Hepatocyte (in vitro differentiated cells): ENCODE data around the gene ABCA5. TPM values are rescaled to one million over a fixed set of nuclear protein-coding genes. Genes with fewer than 3 reads are reported as not detected.
A peak's percentile ranks its signal among the peaks of the same experiment; 100 is the strongest.

ENCODE experiments used
- DNase-seq: peaks from one replicate; pipeline ENCODE4 v3.0.0-alpha.2; 2016; ENCODE audit warnings: low spot score
- H2AFZ ChIP-seq: fragments of 200-600 bp; sonication (generic); 2 replicates; pipeline ENCODE4 v1.6.0; 2016; ENCODE audit warnings: antibody characterized with exemption, mild to moderate bottlenecking
- H3K27ac ChIP-seq: fragments of 200-600 bp; sonication (generic); 2 replicates; pipeline ENCODE4 v1.5.1; 2016; ENCODE audit warnings: mild to moderate bottlenecking
- H3K27me3 ChIP-seq: fragments of 200-600 bp; sonication (generic); 2 replicates; pipeline ENCODE4 v1.6.1; 2016
- H3K36me3 ChIP-seq: fragments of 200-600 bp; sonication (generic); replicated peaks from 2 replicates; pipeline ENCODE4 v1.5.1; 2016; ENCODE audit warnings: low read depth; ENCODE audit not compliant: insufficient read depth
- H3K4me1 ChIP-seq: fragments of 200-600 bp; sonication (generic); 2 replicates; pipeline ENCODE4 v1.5.1; 2016; ENCODE audit warnings: mild to moderate bottlenecking, moderate library complexity; ENCODE audit not compliant: insufficient read depth
- H3K4me2 ChIP-seq: fragments of 200-600 bp; sonication (generic); 2 replicates; pipeline ENCODE4 v1.6.0; 2016
- H3K4me3 ChIP-seq: fragments of 200-600 bp; sonication (generic); 2 replicates; pipeline ENCODE4 v1.5.1; 2016; ENCODE audit warnings: mild to moderate bottlenecking
- H3K79me2 ChIP-seq: fragments of 200-600 bp; sonication (generic); 2 replicates; pipeline ENCODE4 v1.6.0; 2017; ENCODE audit warnings: mild to moderate bottlenecking
- H3K9me2 ChIP-seq: fragments of 200-600 bp; sonication (generic); replicated peaks from 2 replicates; pipeline ENCODE4 v1.6.0; 2017; ENCODE audit warnings: mild to moderate bottlenecking; ENCODE audit not compliant: insufficient read depth
- H3K9me3 ChIP-seq: fragments of 200-600 bp; sonication (generic); 2 replicates; pipeline ENCODE4 v1.5.1; 2016; ENCODE audit warnings: low read depth, mild to moderate bottlenecking
- H4K20me1 ChIP-seq: fragments of 200-600 bp; sonication (generic); 2 replicates; pipeline ENCODE4 v1.6.0; 2016; ENCODE audit warnings: mild to moderate bottlenecking; ENCODE audit not compliant: insufficient read depth, poor library complexity, severe bottlenecking
- EZH2 ChIP-seq: fragments of 200-600 bp; sonication (generic); IDR thresholded peaks from 2 replicates; pipeline ENCODE4 v1.6.1; 2016; ENCODE audit warnings: antibody characterized with exemption, mild to moderate bottlenecking, borderline replicate concordance
- EZH2phosphoT487 ChIP-seq: fragments of 200-600 bp; sonication (generic); IDR thresholded peaks from one replicate; pipeline ENCODE4 v1.6.1; 2018; ENCODE audit warnings: antibody characterized with exemption, mild to moderate bottlenecking, low read depth, moderate library complexity; ENCODE audit not compliant: unreplicated experiment, severe bottlenecking
- WGBS: methylation state at CpG from one replicate; pipeline ENCODE4 v1.1.6; 2016; ENCODE audit warnings: low lambda C conversion rate; ENCODE audit errors: missing lambda C conversion rate; 5-methylcytosine and 5-hydroxymethylcytosine counted together
- polyA plus RNA-seq: library from polyadenylated mRNA; unstranded; fragments of >200 nt; fragmentation: Nextera tagmentation; extraction: Ambion mirVana; gene quantifications from 2 replicates; pipeline ENCODE4 v1.2.1, GENCODE V29; 2016
- total RNA-seq: library from RNA; depleted of rRNA; stranded (reverse); fragments of >200 nt; gene quantifications from 2 replicates; pipeline ENCODE4 v1.2.3, GENCODE V29; 2014
- TF ChIP-seq, protein P1 (sequence below): fragments of 200-600 bp; sonication (generic); IDR thresholded peaks from 2 replicates; pipeline ENCODE4 v1.5.1; 2016; ENCODE audit warnings: antibody characterized with exemption, mild to moderate bottlenecking; ENCODE audit not compliant: poor library complexity

ABCA5 gene
- total and polyA plus RNA-seq, 2 experiments from 2014 or later: 22.4 to 59.8 TPM

DNA sequence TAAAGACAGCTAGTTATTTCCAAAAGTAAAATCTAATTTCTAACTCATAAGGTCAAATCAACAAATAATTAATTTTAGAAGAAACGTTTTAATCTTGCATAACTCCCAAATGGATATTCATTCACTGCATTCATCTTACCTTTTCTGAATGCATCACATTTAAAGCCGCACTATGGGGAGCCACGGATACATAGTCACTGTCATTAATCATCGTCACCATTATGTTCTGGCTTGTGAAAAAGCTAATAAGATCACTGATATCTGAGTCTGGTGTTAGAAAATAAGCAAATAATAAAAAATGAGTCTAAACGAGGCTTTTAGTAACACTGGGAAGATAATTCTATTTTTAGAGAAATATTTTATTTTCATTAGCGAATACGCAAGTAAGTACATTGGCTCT is 55.9 kb downstream of the ABCA5 start:
- Histone ChIP-seq H3K27ac (no peak overlapping the region), H3K4me1 (peaks cover 3% of the 10 kb centered on the region), H4K20me1 (no peaks in the 10 kb centered on the region), H3K36me3 (no peaks in the 10 kb centered on the region), H3K4me2 (no peak overlapping the region), H3K4me3 (no peak overlapping the region), H3K9me2 (no peaks in the 10 kb centered on the region), H3K79me2 (no peaks in the 10 kb centered on the region), H2AFZ (no peak overlapping the region), H3K27me3 (no peaks in the 10 kb centered on the region), H3K9me3 (no peaks in the 10 kb centered on the region)
- 83% methylated on average over 7 of the region's 7 CpGs for WGBS
- no peak for TF ChIP-seq EZH2phosphoT487
- no peak for TF ChIP-seq EZH2
- TF ChIP-seq, protein P1, sequence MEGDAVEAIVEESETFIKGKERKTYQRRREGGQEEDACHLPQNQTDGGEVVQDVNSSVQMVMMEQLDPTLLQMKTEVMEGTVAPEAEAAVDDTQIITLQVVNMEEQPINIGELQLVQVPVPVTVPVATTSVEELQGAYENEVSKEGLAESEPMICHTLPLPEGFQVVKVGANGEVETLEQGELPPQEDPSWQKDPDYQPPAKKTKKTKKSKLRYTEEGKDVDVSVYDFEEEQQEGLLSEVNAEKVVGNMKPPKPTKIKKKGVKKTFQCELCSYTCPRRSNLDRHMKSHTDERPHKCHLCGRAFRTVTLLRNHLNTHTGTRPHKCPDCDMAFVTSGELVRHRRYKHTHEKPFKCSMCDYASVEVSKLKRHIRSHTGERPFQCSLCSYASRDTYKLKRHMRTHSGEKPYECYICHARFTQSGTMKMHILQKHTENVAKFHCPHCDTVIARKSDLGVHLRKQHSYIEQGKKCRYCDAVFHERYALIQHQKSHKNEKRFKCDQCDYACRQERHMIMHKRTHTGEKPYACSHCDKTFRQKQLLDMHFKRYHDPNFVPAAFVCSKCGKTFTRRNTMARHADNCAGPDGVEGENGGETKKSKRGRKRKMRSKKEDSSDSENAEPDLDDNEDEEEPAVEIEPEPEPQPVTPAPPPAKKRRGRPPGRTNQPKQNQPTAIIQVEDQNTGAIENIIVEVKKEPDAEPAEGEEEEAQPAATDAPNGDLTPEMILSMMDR: no peak
- no peak for DNase-seq

DNA sequence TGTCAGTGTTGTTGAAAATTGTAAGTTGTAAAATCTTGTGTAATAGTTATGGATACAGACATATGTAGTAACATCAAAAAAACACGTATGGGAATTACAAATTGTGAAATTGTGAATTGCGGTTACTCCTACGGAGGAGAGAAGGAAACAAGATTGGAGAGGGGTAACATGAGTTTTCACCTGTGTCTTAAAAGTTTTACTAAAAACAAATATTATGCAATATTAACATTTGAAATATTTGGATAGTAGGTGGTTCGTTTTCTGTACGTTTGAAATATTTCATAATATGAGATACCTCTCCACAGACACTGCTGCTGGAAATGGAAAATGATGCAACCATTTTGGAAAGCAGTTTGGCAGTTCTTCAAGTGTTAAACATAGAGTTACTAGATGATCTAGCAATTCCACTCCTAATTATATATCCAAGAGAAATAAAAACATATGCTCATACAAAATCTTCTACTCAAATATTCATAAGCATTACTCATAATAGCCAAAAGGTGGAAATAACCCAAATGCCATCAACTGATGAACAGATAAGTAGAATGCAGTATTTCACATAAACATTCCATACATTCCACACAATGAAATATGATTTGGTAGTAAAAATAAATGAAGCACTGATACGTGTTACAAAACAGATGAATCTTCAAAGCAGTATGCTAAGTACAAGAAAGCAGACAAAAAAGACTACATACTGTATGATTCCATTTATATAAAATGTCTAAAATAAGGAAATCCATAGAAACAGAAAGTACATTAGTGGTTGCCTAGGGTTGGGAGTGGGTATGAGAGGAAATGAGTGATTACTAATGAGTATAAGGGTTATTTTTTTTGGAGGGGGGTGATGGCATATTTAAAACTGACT is 57.6 kb downstream of the ABCA5 start:
- Histone ChIP-seq H3K27ac (peak overlapping the region; percentile 4), H3K4me1 (peaks cover 3% of the 10 kb centered on the region), H3K9me2 (no peaks in the 10 kb centered on the region), H3K36me3 (no peaks in the 10 kb centered on the region), H3K4me2 (no peak overlapping the region), H4K20me1 (no peaks in the 10 kb centered on the region), H2AFZ (no peak overlapping the region), H3K4me3 (no peak overlapping the region), H3K79me2 (no peaks in the 10 kb centered on the region), H3K27me3 (no peaks in the 10 kb centered on the region), H3K9me3 (no peaks in the 10 kb centered on the region)
- 73% methylated on average over 6 of the region's 6 CpGs for WGBS
- no peak for DNase-seq
- TF ChIP-seq EZH2 (no peak), EZH2phosphoT487 (no peak)
- TF ChIP-seq, protein P1: no peak

DNA sequence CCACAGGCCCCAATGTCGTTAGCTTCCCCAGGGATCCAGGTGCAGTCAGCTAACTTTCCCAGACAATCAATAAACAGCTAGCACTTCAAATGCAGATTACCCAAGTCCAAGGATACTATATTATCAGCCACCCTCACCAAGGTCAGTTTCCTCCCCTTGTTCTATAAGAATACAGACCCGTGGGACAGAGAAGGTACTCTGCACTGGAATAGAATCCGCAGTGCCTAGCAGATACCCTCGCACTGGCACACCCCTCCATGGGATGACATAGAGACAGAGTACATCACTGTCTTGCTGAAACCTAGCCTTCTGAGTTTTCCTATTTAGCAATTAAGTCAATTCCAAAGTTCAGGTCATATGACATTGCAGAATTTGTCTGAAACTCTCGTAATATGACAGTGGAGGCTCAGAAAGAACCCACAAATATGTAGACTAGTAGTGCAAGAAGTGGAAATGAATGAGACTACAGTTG is 58.4 kb downstream of the ABCA5 start:
- Histone ChIP-seq H3K79me2 (no peaks in the 10 kb centered on the region), H4K20me1 (no peaks in the 10 kb centered on the region), H3K9me3 (no peaks in the 10 kb centered on the region), H3K4me1 (peaks cover 3% of the 10 kb centered on the region), H3K9me2 (no peaks in the 10 kb centered on the region), H3K27me3 (no peaks in the 10 kb centered on the region), H2AFZ (no peak overlapping the region), H3K4me3 (no peak overlapping the region), H3K36me3 (no peaks in the 10 kb centered on the region), H3K27ac (no peak overlapping the region), H3K4me2 (no peak overlapping the region)
- TF ChIP-seq, protein P1: no peak
- TF ChIP-seq EZH2phosphoT487 (no peak), EZH2 (no peak)
- 79% methylated on average over 5 of the region's 5 CpGs for WGBS
- peak; percentile 14 for DNase-seq
